GM12891 (cell line): Measurements from ENCODE around the gene SYNE1.
"Not testable (repeated sequence)": the region's sequence is repeated elsewhere in the genome, so short reads cannot be mapped to it uniquely, and the experiment has no call there.

ENCODE experiments used
- DNase-seq: peaks from one replicate; pipeline ENCODE4 v3.0.0; 2011; ENCODE audit warnings: low spot score; ENCODE audit not compliant: insufficient read length
- FAIRE-seq: peaks from 2 replicates; lab custom pipeline; 2011; peaks lifted over from hg19 to GRCh38; lab: Jason Lieb, UNC
- PAX5 ChIP-seq: IDR thresholded peaks from 2 replicates; pipeline ENCODE4 v1.6.1; 2011; ENCODE audit warnings: low read length, moderate library complexity, mild to moderate bottlenecking; ENCODE audit not compliant: insufficient read depth, severe bottlenecking
- POLR2A ChIP-seq: IDR thresholded peaks from 2 replicates; pipeline ENCODE4 v1.6.1; 2011; ENCODE audit warnings: low read depth, low read length, control low read depth
- POLR2AphosphoS5 ChIP-seq: IDR thresholded peaks from 2 replicates; pipeline ENCODE4 v1.6.1; 2011; ENCODE audit warnings: low read depth, low read length, control low read depth
- POU2F2 ChIP-seq: IDR thresholded peaks from 2 replicates; pipeline ENCODE4 v1.6.1; 2011; ENCODE audit warnings: low read depth, mild to moderate bottlenecking, control low read depth, low read length, moderate library complexity
- SPI1 ChIP-seq: IDR thresholded peaks from 2 replicates; pipeline ENCODE4 v1.6.1; 2011; ENCODE audit warnings: low read depth, low read length, control low read depth
- TAF1 ChIP-seq: IDR thresholded peaks from 2 replicates; pipeline ENCODE4 v1.6.1; 2011; ENCODE audit warnings: low read depth, low read length, control low read depth

The SYNE1 gene

GRCh38 chr6:152566103-152566875 is 70.9 kb downstream of the SYNE1 start:
- no peak for TF ChIP-seq POLR2AphosphoS5
- FAIRE-seq (no peak), DNase-seq (no peak)

GRCh38 chr6:152563177-152563576 is 74.0 kb downstream of the SYNE1 start:
- DNase-seq (no peak), FAIRE-seq (no peak)
- TF ChIP-seq PAX5: no peak
- TF ChIP-seq TAF1: no peak
- TF ChIP-seq POLR2A: no peak
- no peak for TF ChIP-seq POLR2AphosphoS5
- no peak for TF ChIP-seq SPI1
- TF ChIP-seq POU2F2: no peak

GRCh38 chr6:152558798-152559197 is 78.4 kb downstream of the SYNE1 start:
- DNase-seq, FAIRE-seq: not testable (repeated sequence)

DNA sequence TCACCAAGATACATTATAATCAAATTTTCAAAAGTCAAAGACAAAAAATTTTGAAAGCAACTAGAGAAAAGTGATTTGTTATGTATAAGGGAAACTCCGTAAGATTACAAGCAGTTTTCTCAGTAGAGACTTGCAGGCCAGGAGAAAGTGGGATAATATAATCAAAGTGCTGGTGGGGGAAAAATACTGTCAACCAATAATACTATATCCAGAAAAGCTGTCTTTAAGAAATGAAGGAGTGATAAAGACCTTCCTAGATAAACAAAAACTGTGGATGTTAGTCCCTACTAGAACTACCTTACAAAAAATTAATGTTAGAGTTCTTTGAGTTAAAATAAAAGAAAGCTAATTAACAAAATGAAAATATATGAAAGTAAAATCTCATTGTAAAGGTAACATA is 79.7 kb downstream of the SYNE1 start:
- FAIRE-seq (no peak), DNase-seq (no peak)
- TF ChIP-seq PAX5 (no peak), SPI1 (no peak), POU2F2 (no peak)

GRCh38 chr6:152554851-152555250 is 82.3 kb downstream of the SYNE1 start:
- no peak for TF ChIP-seq PAX5
- TF ChIP-seq POLR2A: no peak
- TF ChIP-seq SPI1: no peak
- no peak for TF ChIP-seq TAF1
- TF ChIP-seq POU2F2: no peak
- no peak for TF ChIP-seq POLR2AphosphoS5
- no peak for FAIRE-seq
- no peak for DNase-seq

- peak; percentile 92 for FAIRE-seq
- no peak for TF ChIP-seq PAX5
- TF ChIP-seq POLR2AphosphoS5: no peak
- no peak for TF ChIP-seq POU2F2
- TF ChIP-seq TAF1: no peak
- no peak for TF ChIP-seq SPI1
- TF ChIP-seq POLR2A: no peak
- DNase-seq: no peak
Measured at GRCh38 chr6:152552616-152553209, 84.4 kb downstream of the SYNE1 start.

DNA sequence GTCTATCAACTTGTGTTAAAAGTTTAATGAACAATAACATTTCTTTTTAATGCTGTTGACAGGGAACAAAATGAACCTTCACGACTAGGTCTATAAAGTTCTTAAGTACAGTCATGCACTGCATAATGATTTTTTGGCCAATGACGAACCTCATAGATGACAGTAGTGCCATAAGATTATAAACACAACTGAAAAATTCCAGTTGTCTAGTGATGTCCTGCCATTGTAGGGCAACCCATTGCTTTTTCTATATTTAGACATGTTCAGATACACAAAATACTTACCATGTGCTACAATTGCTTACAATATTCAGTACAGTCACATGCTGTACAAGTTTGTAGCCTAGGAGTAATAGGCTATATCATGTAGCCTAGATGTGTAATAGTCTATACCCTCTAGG is 93.6 kb downstream of the SYNE1 start:
- FAIRE-seq: no peak
- no peak for TF ChIP-seq POU2F2
- TF ChIP-seq TAF1: no peak
- no peak for TF ChIP-seq POLR2A
- TF ChIP-seq POLR2AphosphoS5: no peak
- TF ChIP-seq PAX5: no peak
- no peak for TF ChIP-seq SPI1
- no peak for DNase-seq

- DNase-seq (no peak), FAIRE-seq (no peak)
- TF ChIP-seq TAF1: no peak
Measured at GRCh38 chr6:152540381-152540780, 96.8 kb downstream of the SYNE1 start.

- DNase-seq (no peak), FAIRE-seq (no peak)
- TF ChIP-seq POLR2A (no peak), SPI1 (no peak), PAX5 (no peak), POLR2AphosphoS5 (no peak), TAF1 (no peak), POU2F2 (no peak)
Measured at GRCh38 chr6:152534541-152534940, 102.6 kb downstream of the SYNE1 start.

- DNase-seq (no peak), FAIRE-seq (no peak)
- TF ChIP-seq POU2F2 (no peak), POLR2A (no peak), PAX5 (no peak), TAF1 (no peak), SPI1 (no peak), POLR2AphosphoS5 (no peak)
Measured at GRCh38 chr6:152532556-152533422, 104.4 kb downstream of the SYNE1 start.

- FAIRE-seq: no peak
Measured at GRCh38 chr6:152531659-152532058, 105.5 kb downstream of the SYNE1 start.

More at GRCh38 chr6:152531659-152532058, 105.5 kb downstream of the SYNE1 start:
- no peak for DNase-seq
- TF ChIP-seq POLR2AphosphoS5 (no peak), TAF1 (no peak), PAX5 (no peak), POLR2A (no peak), POU2F2 (no peak), SPI1 (no peak)
